ENCODE data around the gene GRM1. TPM values are rescaled to one million over a fixed set of nuclear protein-coding genes. Genes with fewer than 3 reads are reported as not detected.

Gene GRM1
- total and polyA plus RNA-seq, 2 of the 4 experiments (the other 2 are of a cell fraction), result not detected

DNA sequence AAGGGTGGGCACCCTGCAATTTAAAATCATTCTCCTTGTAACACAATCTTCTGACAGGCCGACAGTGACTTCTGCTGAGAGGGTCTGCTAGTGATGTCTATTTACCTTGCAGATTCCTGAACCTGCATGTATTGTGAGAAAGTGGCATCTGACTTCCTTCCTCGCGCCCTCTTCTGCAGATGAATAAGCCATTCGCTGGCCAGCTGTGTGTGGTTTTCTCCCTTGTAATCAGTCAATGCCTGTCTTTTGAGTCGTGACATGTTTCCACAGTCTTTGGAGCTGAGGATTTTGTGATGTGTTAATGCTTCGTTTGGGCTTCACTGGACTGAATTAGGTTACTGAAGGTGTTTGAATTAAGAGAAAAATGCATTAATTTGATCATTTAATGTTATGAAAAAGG, 125.3 kb downstream of the GRM1 start:
- Histone ChIP-seq H3K27ac (ENCODE audit: insufficient read depth, low read length) (no peak overlapping the region), H3K4ac (ENCODE audit: low read depth, low read length) (no peak overlapping the region), H3K36me3 (ENCODE audit: control insufficient read depth, insufficient read depth, low read length) (no peaks in the 10 kb centered on the region), H3K18ac (ENCODE audit: low read depth, low read length) (no peak overlapping the region), H3K4me3 (ENCODE audit: insufficient read depth, low read depth, low read length) (no peak overlapping the region), H4K20me1 (ENCODE audit: insufficient read depth, low read length) (no peaks in the 10 kb centered on the region), H3K9me1 (ENCODE audit: insufficient read depth, low read length) (no peaks in the 10 kb centered on the region), H2BK5ac (ENCODE audit: low read depth, low read length, poor library complexity, severe bottlenecking) (no peak overlapping the region), H2AK9ac (replicated peaks; ENCODE audit: low read depth, low read length, poor library complexity) (no peak overlapping the region), H2AFZ (replicated peaks; ENCODE audit: low read length, poor library complexity) (no peak overlapping the region), H4K8ac (ENCODE audit: low read depth in 2 of 2, low read length in 2 of 2) (no peak overlapping the region), H2BK120ac (ENCODE audit: low read depth, low read length) (no peak overlapping the region), H3K27me3 (ENCODE audit: control insufficient read depth, insufficient read depth, low read length) (no peaks in the 10 kb centered on the region), H3K79me1 (ENCODE audit: low read depth in 1 of 2, low read length in 2 of 2) (no peaks in the 10 kb centered on the region), H3K9ac (ENCODE audit: low read depth, low read length) (no peak overlapping the region), H3K9me3 (ENCODE audit: control insufficient read depth, insufficient read depth, low read length) (no peaks in the 10 kb centered on the region), H2AK5ac (ENCODE audit: low read depth, low read length) (no peak overlapping the region), H2BK15ac (ENCODE audit: low read depth, low read length) (no peak overlapping the region), H2BK20ac (ENCODE audit: low read depth, low read length) (no peak overlapping the region), H3K4me1 (ENCODE audit: control insufficient read depth, insufficient read depth, low read length) (no peaks in the 10 kb centered on the region), H3K4me2 (ENCODE audit: low read depth, low read length) (no peak overlapping the region), H4K5ac (ENCODE audit: low read depth, low read length) (no peak overlapping the region), H3K14ac (replicated peaks; ENCODE audit: low read depth, low read length) (no peak overlapping the region), H3K23ac (ENCODE audit: low read depth, low read length) (no peak overlapping the region), H4K91ac (ENCODE audit: insufficient read depth, low read depth, low read length) (no peak overlapping the region), H3K56ac (ENCODE audit: extremely low read depth, insufficient read depth, low read length) (no peak overlapping the region)
- intact Hi-C loops (cut with micrococcal nuclease) (no loop called here), dilution Hi-C loops (cut with HindIII; ENCODE audit: low sequenced_read_pairs, unreplicated experiment) (no loop called here), in situ Hi-C loops (cut with MboI; ENCODE audit: low sequenced_read_pairs) (no loop called here)
- POLR2A ChIA-PET (ENCODE audit: unreplicated experiment), result no interaction called here
- DNase-seq (no peak), ATAC-seq (ENCODE audit: low read depth) (no peak)
- no TSS peak for BruUV-seq (replicated peaks)
- TF ChIP-seq SMC3 (IDR thresholded peaks at IDR 0.05; ENCODE audit: low read depth, low read length), result no peak
- TF ChIP-seq, protein P1, sequence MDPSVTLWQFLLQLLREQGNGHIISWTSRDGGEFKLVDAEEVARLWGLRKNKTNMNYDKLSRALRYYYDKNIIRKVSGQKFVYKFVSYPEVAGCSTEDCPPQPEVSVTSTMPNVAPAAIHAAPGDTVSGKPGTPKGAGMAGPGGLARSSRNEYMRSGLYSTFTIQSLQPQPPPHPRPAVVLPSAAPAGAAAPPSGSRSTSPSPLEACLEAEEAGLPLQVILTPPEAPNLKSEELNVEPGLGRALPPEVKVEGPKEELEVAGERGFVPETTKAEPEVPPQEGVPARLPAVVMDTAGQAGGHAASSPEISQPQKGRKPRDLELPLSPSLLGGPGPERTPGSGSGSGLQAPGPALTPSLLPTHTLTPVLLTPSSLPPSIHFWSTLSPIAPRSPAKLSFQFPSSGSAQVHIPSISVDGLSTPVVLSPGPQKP (IDR thresholded peaks at IDR 0.05; ENCODE audit: borderline replicate concordance, low read depth, low read length), result no peak
- TF ChIP-seq CHD1 (IDR thresholded peaks at IDR 0.05; ENCODE audit: low read depth, low read length), result no peak
- no peak for TF ChIP-seq FOS (IDR thresholded peaks at IDR 0.05; ENCODE audit: low read depth, low read length)
- TF ChIP-seq RCOR1 (IDR thresholded peaks at IDR 0.05; ENCODE audit: insufficient replicate concordance, low read length), result no peak
- no peak for TF ChIP-seq CEBPB (IDR thresholded peaks at IDR 0.05; ENCODE audit: low read depth, low read length)
- no peak for TF ChIP-seq MAFK (IDR thresholded peaks at IDR 0.05; ENCODE audit: low read depth, low read length)
- TF ChIP-seq MAZ (IDR thresholded peaks at IDR 0.05; ENCODE audit: borderline replicate concordance, low read depth, low read length), result no peak
- TF ChIP-seq, protein P2, sequence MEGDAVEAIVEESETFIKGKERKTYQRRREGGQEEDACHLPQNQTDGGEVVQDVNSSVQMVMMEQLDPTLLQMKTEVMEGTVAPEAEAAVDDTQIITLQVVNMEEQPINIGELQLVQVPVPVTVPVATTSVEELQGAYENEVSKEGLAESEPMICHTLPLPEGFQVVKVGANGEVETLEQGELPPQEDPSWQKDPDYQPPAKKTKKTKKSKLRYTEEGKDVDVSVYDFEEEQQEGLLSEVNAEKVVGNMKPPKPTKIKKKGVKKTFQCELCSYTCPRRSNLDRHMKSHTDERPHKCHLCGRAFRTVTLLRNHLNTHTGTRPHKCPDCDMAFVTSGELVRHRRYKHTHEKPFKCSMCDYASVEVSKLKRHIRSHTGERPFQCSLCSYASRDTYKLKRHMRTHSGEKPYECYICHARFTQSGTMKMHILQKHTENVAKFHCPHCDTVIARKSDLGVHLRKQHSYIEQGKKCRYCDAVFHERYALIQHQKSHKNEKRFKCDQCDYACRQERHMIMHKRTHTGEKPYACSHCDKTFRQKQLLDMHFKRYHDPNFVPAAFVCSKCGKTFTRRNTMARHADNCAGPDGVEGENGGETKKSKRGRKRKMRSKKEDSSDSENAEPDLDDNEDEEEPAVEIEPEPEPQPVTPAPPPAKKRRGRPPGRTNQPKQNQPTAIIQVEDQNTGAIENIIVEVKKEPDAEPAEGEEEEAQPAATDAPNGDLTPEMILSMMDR (conservative IDR thresholded peaks at IDR 0.05; ENCODE audit: low read depth, low read length), result no peak
- no peak for TF ChIP-seq POLR2A (IDR thresholded peaks at IDR 0.05; ENCODE audit: low read depth, low read length)
- TF ChIP-seq BHLHE40 (IDR thresholded peaks at IDR 0.05; ENCODE audit: low read depth, low read length), result no peak
- TF ChIP-seq, protein P3, sequence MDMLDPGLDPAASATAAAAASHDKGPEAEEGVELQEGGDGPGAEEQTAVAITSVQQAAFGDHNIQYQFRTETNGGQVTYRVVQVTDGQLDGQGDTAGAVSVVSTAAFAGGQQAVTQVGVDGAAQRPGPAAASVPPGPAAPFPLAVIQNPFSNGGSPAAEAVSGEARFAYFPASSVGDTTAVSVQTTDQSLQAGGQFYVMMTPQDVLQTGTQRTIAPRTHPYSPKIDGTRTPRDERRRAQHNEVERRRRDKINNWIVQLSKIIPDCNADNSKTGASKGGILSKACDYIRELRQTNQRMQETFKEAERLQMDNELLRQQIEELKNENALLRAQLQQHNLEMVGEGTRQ (IDR thresholded peaks at IDR 0.05; ENCODE audit: low read depth, low read length), result no peak
- TF ChIP-seq RAD21 (IDR thresholded peaks at IDR 0.05; ENCODE audit: low read length), result no peak
- TF ChIP-seq MXI1 (IDR thresholded peaks at IDR 0.05; ENCODE audit: borderline replicate concordance, low read depth, low read length), result no peak
- no peak for TF ChIP-seq RFX5 (IDR thresholded peaks at IDR 0.05; ENCODE audit: low read depth, low read length)
- TF ChIP-seq NFE2L2 (IDR thresholded peaks at IDR 0.05; ENCODE audit: low read depth, low read length), result no peak
- CTCF ChIA-PET, result no interaction called here
- WGBS, 2 experiments (ENCODE audit: extremely low coverage in 2 of 2, insufficient read length in 1 of 2), result no CpG with 5 or more reads among the region's 6 CpGs

All from IMR-90 (cell line).